ENCODE measurements around the gene CDH12.

- no peak for TF ChIP-seq CTCF (IDR thresholded peaks at IDR 0.05)
- no peak for TF ChIP-seq POLR2A (IDR thresholded peaks at IDR 0.05)
These were observed 8.5 kb downstream of the CDH12 start for GRCh38 chr5:22844636-22845035.

Data from thyroid gland (tissue), 4 donors.